PC-9 (cell line): ENCODE measurements around the gene GABARAPL1. TPM values are rescaled to one million over a fixed set of nuclear protein-coding genes. Genes with fewer than 3 reads are reported as not detected.
"Not testable (repeated sequence)": the region's sequence is repeated elsewhere in the genome, so short reads cannot be mapped to it uniquely, and the experiment has no call there.

Experiments used
- BruUV-seq: library from RNA; stranded (reverse); fragments of 400-500 nt; replicated peaks from 2 replicates; lab custom pipeline; 2021; lab: Mats Ljungman, UMichigan
- CTCF ChIA-PET: fragments of 300-600 bp; sonication (Branson Sonifier 250); formaldehyde crosslinking; loops from one replicate; lab custom pipeline; 2022; ENCODE audit warnings: antibody characterized with exemption; lab: Charles Lee
- POLR2A ChIA-PET: fragments of 300-600 bp; sonication (Branson Sonifier 250); formaldehyde crosslinking; loops from one replicate; lab custom pipeline; 2022; ENCODE audit warnings: antibody characterized with exemption; ENCODE audit not compliant: unreplicated experiment; lab: Charles Lee
- DNase-seq, 2 experiments: peaks; one replicate each; pipeline versions ENCODE4 v3.0.0 to v3.0.0-alpha.2; 2015 to 2022; ENCODE audit warnings: mixed read lengths in 1 of 2
- H2AFZ ChIP-seq: fragments of 200-600 bp; sonication (generic); 2 replicates; pipeline ENCODE4 v1.8.1; 2017; ENCODE audit warnings: antibody characterized with exemption
- H3F3A ChIP-seq: fragments of 200-600 bp; sonication (generic); 2 replicates; pipeline ENCODE4 v1.8.1; 2017; ENCODE audit warnings: antibody characterized with exemption, mild to moderate bottlenecking, low read depth; ENCODE audit not compliant: insufficient read depth
- H3K27ac ChIP-seq: fragments of 200-600 bp; sonication (generic); 2 replicates; pipeline ENCODE4 v1.6.1; 2016; ENCODE audit warnings: mixed run types
- H3K27me3 ChIP-seq: fragments of 200-600 bp; sonication (generic); 2 replicates; pipeline ENCODE4 v1.6.1; 2016; ENCODE audit warnings: low read depth, mixed run types; ENCODE audit not compliant: insufficient read depth
- H3K36me3 ChIP-seq: fragments of 200-600 bp; sonication (generic); 2 replicates; pipeline ENCODE4 v1.6.1; 2016; ENCODE audit warnings: low read depth, mixed run types
- H3K4me1 ChIP-seq: fragments of 200-600 bp; sonication (generic); replicated peaks from 2 replicates; pipeline ENCODE4 v1.6.1; 2016; ENCODE audit warnings: mixed run types; ENCODE audit not compliant: insufficient read depth
- H3K4me2 ChIP-seq: fragments of 200-600 bp; sonication (generic); 2 replicates; pipeline ENCODE4 v1.6.1; 2017; ENCODE audit warnings: mixed run types
- H3K4me3 ChIP-seq: fragments of 200-600 bp; sonication (generic); 2 replicates; pipeline ENCODE4 v1.6.1; 2016; ENCODE audit warnings: mixed run types
- H3K79me2 ChIP-seq: fragments of 200-600 bp; sonication (generic); 2 replicates; pipeline ENCODE4 v1.6.1; 2017; ENCODE audit warnings: low read depth, mixed run types
- H3K9me2 ChIP-seq: fragments of 200-600 bp; sonication (generic); 2 replicates; pipeline ENCODE4 v1.8.1; 2017; ENCODE audit warnings: mild to moderate bottlenecking; ENCODE audit not compliant: insufficient read depth
- H3K9me3 ChIP-seq: fragments of 200-600 bp; sonication (generic); 2 replicates; pipeline ENCODE4 v1.8.1; 2016; ENCODE audit warnings: low read depth; ENCODE audit not compliant: insufficient read depth
- H4K20me1 ChIP-seq: fragments of 200-600 bp; sonication (generic); 2 replicates; pipeline ENCODE4 v1.8.1; 2017; ENCODE audit not compliant: insufficient read depth
- EZH2 ChIP-seq: fragments of 200-600 bp; sonication (generic); IDR thresholded peaks from 2 replicates; pipeline ENCODE4 v1.8.0; 2017; ENCODE audit warnings: antibody characterized with exemption, low read depth
- intact Hi-C: fragments of 100-400 bp; cut with micrococcal nuclease; formaldehyde crosslinking; loops from one replicate; pipeline ENCODE4 v1.10.0; 2022; ENCODE audit not compliant: unreplicated experiment
- total RNA-seq: library from RNA; stranded (reverse); gene quantifications from 2 replicates; pipeline ENCODE4 v1.2.3, GENCODE V29; 2021
- TF ChIP-seq, protein P1 (sequence below): fragments of 200-600 bp; sonication (generic); conservative IDR thresholded peaks from 2 replicates; pipeline ENCODE4 v1.6.1; 2017; ENCODE audit warnings: mixed run types, antibody characterized with exemption, mild to moderate bottlenecking, moderate library complexity

GABARAPL1 gene
- total RNA-seq, 1 experiment from 2014 or later, result 85.6 TPM

DNA sequence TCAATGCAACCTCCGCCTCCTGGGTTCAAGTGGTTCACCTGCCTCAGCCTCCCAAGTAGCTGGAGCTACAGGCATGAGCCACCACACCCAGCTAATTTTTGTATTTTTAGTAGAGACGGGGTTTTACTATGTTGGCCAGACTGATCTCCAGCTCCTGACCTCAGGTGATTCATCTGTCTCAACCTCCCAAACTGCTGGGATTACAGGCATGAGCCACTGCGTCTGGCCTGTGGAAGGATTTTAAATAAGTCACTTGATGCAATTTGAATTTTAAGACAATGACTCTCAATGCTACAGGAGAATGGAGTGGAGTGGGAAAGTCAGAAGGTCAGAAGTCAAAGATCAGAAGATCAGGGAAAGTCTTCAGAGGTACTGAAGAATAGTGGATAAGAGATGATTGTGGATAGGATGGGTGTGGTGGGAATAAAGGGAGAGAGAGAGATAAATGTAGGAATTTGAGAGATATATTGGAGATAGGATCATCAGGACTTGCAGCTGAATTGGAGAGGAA is 18.5 kb upstream of the GABARAPL1 start:
- DNase-seq, result no peak
- POLR2A ChIA-PET, result interaction anchor here (0.6 kb wide), 1 partner anchor 147 kb away, joined by 3 read pairs; no protein-coding TSS in a partner anchor

DNA sequence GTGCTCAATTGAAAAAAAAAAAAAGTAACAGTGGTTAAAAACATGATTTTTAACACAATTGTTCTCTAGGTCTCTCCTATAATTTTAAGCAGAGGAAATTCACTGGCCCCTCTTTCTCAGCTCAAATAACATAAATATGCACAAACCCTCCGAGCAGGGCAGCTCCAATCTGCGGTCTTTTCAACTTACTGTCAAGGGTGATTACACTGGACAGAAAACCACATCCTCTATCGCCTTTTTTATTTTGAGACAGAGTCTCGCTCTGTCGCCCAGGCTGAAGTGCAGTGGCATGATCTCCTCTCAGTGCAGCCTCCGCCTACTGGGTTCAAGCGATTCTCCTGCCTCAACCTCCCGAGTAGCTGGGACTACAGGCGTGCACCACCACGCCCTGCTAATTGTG is 16.5 kb upstream of the GABARAPL1 start:
- ChIA-PET POLR2A (interaction anchor here (0.8 kb wide), 1 partner anchor 45 kb away, joined by 14 read pairs; no protein-coding TSS in a partner anchor), CTCF (interaction anchor here (0.7 kb wide), 1 partner anchor 453 kb away, joined by 3 read pairs; no protein-coding TSS in a partner anchor)
- no peak overlapping the region for H3K4me3 ChIP-seq
- no peak for DNase-seq
- H2AFZ ChIP-seq, result no peak overlapping the region
- TF ChIP-seq, protein P1, sequence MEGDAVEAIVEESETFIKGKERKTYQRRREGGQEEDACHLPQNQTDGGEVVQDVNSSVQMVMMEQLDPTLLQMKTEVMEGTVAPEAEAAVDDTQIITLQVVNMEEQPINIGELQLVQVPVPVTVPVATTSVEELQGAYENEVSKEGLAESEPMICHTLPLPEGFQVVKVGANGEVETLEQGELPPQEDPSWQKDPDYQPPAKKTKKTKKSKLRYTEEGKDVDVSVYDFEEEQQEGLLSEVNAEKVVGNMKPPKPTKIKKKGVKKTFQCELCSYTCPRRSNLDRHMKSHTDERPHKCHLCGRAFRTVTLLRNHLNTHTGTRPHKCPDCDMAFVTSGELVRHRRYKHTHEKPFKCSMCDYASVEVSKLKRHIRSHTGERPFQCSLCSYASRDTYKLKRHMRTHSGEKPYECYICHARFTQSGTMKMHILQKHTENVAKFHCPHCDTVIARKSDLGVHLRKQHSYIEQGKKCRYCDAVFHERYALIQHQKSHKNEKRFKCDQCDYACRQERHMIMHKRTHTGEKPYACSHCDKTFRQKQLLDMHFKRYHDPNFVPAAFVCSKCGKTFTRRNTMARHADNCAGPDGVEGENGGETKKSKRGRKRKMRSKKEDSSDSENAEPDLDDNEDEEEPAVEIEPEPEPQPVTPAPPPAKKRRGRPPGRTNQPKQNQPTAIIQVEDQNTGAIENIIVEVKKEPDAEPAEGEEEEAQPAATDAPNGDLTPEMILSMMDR, result no peak
- TF ChIP-seq EZH2, result no peak
- BruUV-seq, result no TSS peak
- no peaks in the 10 kb centered on the region for H3K79me2 ChIP-seq
- H3K4me1 ChIP-seq, result peaks cover 18% of the 10 kb centered on the region
- H4K20me1 ChIP-seq, result no peaks in the 10 kb centered on the region
- intact Hi-C loops, result no loop called here
- no peaks in the 10 kb centered on the region for H3K36me3 ChIP-seq
- H3K9me2 ChIP-seq, result no peaks in the 10 kb centered on the region
- H3K27me3 ChIP-seq, result no peaks in the 10 kb centered on the region
- H3K27ac ChIP-seq, result no peak overlapping the region
- H3K4me2 ChIP-seq, result no peak overlapping the region
- no peaks in the 10 kb centered on the region for H3K9me3 ChIP-seq
- peaks cover 14% of the 10 kb centered on the region for H3F3A ChIP-seq

More for the DNA sequence above, 18.5 kb upstream of the GABARAPL1 start:
- intact Hi-C loops, result no loop called here
- Histone ChIP-seq H3K9me2 (no peaks in the 10 kb centered on the region), H3K27ac (no peak overlapping the region), H3K9me3 (no peaks in the 10 kb centered on the region), H2AFZ (no peak overlapping the region), H4K20me1 (no peaks in the 10 kb centered on the region), H3K4me2 (no peak overlapping the region), H3K27me3 (no peaks in the 10 kb centered on the region), H3K36me3 (no peaks in the 10 kb centered on the region), H3F3A (peaks cover 24% of the 10 kb centered on the region), H3K4me1 (peaks cover 38% of the 10 kb centered on the region), H3K4me3 (no peak overlapping the region), H3K79me2 (no peaks in the 10 kb centered on the region)
- BruUV-seq, result no TSS peak
- no peak for TF ChIP-seq EZH2
- TF ChIP-seq, protein P1, result no peak
- CTCF ChIA-PET, result interaction anchor here (0.6 to 0.7 kb wide), 3 partner anchors 17 to 523 kb away, joined by 4 to 6 read pairs (median 4); no protein-coding TSS in a partner anchor

DNA sequence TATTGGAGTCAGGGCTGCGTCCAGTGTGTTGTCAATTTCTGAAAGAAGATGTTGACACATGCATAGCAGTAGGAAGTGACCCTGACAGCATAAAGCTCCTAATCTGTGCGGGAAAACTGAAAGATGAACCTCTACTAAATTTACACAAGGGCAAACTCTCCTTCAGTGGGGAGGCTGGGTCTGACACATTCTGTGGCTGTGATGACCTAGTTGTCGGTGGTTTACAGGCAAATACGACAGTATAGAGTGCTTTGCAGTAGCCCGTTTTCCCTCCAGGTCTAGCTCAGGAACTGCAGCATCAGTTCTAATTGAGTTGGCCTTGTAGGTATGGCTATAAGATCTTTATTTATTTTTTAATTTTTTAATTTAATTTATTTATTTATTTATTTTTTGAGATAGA is 14.8 kb upstream of the GABARAPL1 start:
- Histone ChIP-seq H3K27me3 (no peaks in the 10 kb centered on the region), H3F3A (no peaks in the 10 kb centered on the region; the same call in 1 of the 2 replicates), H3K9me3 (no peaks in the 10 kb centered on the region), H3K4me3 (no peak overlapping the region), H3K36me3 (no peaks in the 10 kb centered on the region), H4K20me1 (no peaks in the 10 kb centered on the region), H3K79me2 (no peaks in the 10 kb centered on the region), H3K4me1 (peaks cover 2% of the 10 kb centered on the region; the same call in 1 of the 2 replicates), H3K9me2 (no peaks in the 10 kb centered on the region), H3K4me2 (no peak overlapping the region), H2AFZ (no peak overlapping the region), H3K27ac (no peak overlapping the region)
- POLR2A ChIA-PET, result interaction anchor here (0.6 kb wide), 1 partner anchor 325 kb away, joined by 3 read pairs; no protein-coding TSS in a partner anchor
- intact Hi-C loops, result no loop called here
- DNase-seq, result no peak
- no TSS peak for BruUV-seq
- CTCF ChIA-PET, result no interaction called here
- TF ChIP-seq EZH2, result no peak
- TF ChIP-seq, protein P1, result no peak

DNA sequence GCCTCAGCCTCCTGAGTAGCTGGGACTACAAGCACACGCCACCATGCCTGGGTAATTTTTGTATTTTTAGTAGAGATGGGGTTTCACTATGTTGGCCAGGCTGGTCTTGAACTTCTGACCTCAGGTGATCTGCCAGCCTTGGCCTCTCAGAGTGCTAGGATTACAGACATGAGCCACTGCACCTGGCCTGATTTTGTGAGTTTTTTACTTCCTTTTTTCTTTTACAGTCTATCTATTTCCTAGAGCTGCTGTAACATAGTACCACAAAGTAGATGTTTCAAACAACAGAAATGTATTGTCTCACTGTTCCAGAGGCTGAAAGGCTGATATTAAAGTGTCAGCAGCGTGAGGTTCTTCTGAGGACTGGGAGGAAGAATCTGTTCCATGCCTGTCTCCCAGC is 8.2 kb upstream of the GABARAPL1 start:
- H3K9me3 ChIP-seq, H3K79me2 ChIP-seq, H2AFZ ChIP-seq, H3K9me2 ChIP-seq, H4K20me1 ChIP-seq, H3K4me3 ChIP-seq, H3K36me3 ChIP-seq, intact Hi-C loops, H3K27me3 ChIP-seq, DNase-seq: not testable (repeated sequence)
- peaks cover 22% of the 10 kb centered on the region for H3K4me1 ChIP-seq
- ChIA-PET POLR2A (interaction anchor here (0.6 to 0.9 kb wide), 3 partner anchors 10 to 51 kb away, joined by 3 to 5 read pairs (median 3); no protein-coding TSS in a partner anchor), CTCF (interaction anchor here (1.7 kb wide), 1 partner anchor 15 kb away, joined by 6 read pairs; no protein-coding TSS in a partner anchor)
- TSS peak; percentile 87 for BruUV-seq
- peak overlapping the region; percentile 73 for H3K27ac ChIP-seq
- peak overlapping the region; percentile 62 for H3K4me2 ChIP-seq
- H3F3A ChIP-seq, result peaks cover 21% of the 10 kb centered on the region
